HepG2 (cell line): ENCODE results near the gene SLC25A25. TPM values are rescaled to one million over a fixed set of nuclear protein-coding genes. Genes with fewer than 3 reads are reported as not detected.

Source experiments
- HBP1 ChIP-seq: IDR thresholded peaks from 2 replicates; pipeline ENCODE4 v1.6.1; 2016; ENCODE audit warnings: low read depth, control low read depth
- KIAA2018 ChIP-seq: sonication (generic); formaldehyde crosslinking; IDR thresholded peaks from 2 replicates; pipeline ENCODE4 v1.5.0; 2020; ENCODE audit warnings: mild to moderate bottlenecking, missing genetic modification reagents, borderline replicate concordance
- TARDBP ChIP-seq: sonication (generic); formaldehyde crosslinking; IDR thresholded peaks from 2 replicates; pipeline ENCODE4 v1.8.0; 2022; ENCODE audit warnings: mild to moderate bottlenecking, missing genetic modification reagents
- ZFP82 ChIP-seq: sonication (generic); formaldehyde crosslinking; IDR thresholded peaks from 2 replicates; pipeline ENCODE4 v1.5.1; 2020; ENCODE audit warnings: mild to moderate bottlenecking, missing genetic modification reagents, borderline replicate concordance
- ZNF205 ChIP-seq: IDR thresholded peaks from 2 replicates; pipeline ENCODE4 v1.6.1; 2018; ENCODE audit warnings: missing biosample characterization, missing genetic modification reagents
- ZNF263 ChIP-seq: sonication (generic); formaldehyde crosslinking; IDR thresholded peaks from 2 replicates; pipeline ENCODE4 v1.4.0; 2020; ENCODE audit warnings: missing genetic modification reagents
- ZNF407 ChIP-seq: sonication (generic); formaldehyde crosslinking; IDR thresholded peaks from one replicate; pipeline ENCODE4 v1.5.1; 2020; ENCODE audit warnings: mild to moderate bottlenecking, missing genetic modification reagents; ENCODE audit errors: not compliant biosample characterization
- polyA plus RNA-seq, 8 experiments: library from polyadenylated mRNA; depleted of rRNA in 3 of 8; stranded (reverse) in 7 of 8; unstranded in 1 of 8; fragments of >200 nt; fragmentation: Illumina TruSeq in 4 of 8; extraction: Trizol in 4 of 8; gene quantifications; 2 replicates each; pipeline versions ENCODE4 v1.2.1 to v1.2.3, GENCODE V29; 2011 to 2016; ENCODE audit warnings: low read depth in 4 of 8, missing spikeins in 1 of 8, mixed read lengths in 1 of 8; ENCODE audit not compliant: insufficient read depth in 1 of 8
- total RNA-seq, 5 experiments: library from RNA; depleted of rRNA; stranded (reverse); fragments of >200 nt; fragmentation: Illumina TruSeq; extraction: Trizol; gene quantifications; 2 replicates each; pipeline ENCODE4 v1.2.3, GENCODE V29; 2016; ENCODE audit warnings: low read depth in 1 of 5

SLC25A25 gene
- total and polyA plus RNA-seq, 2 of the 13 experiments (the other 11 are each of a cell fraction or from before 2014, with no cell fraction given) = 10.5 to 24.8 TPM

- TF ChIP-seq ZNF407 (CRISPR knock-in tag) = no peak
- TF ChIP-seq KIAA2018 (CRISPR knock-in tag) = no peak
- TF ChIP-seq HBP1 (CRISPR knock-in tag) = peak; percentile 84; the same call in 1 of the 2 replicates
- TF ChIP-seq ZNF263 (CRISPR knock-in tag) = peak; percentile 43
- TF ChIP-seq ZFP82 (CRISPR knock-in tag) = peak; percentile 60; the same call in 1 of the 2 replicates
- peak; percentile 94 for TF ChIP-seq TARDBP (CRISPR knock-in tag)
- peak; percentile 87 for TF ChIP-seq ZNF205 (CRISPR knock-in tag)
These were observed 47.4 kb downstream of the SLC25A25 start (continued) for GRCh38 chr9:128115187-128116103.
